Measurements from ENCODE around the gene SEC24B. TPM values are rescaled to one million over a fixed set of nuclear protein-coding genes. Genes with fewer than 3 reads are reported as not detected.
A peak's percentile ranks its signal among the peaks of the same experiment; 100 is the strongest.

The SEC24B gene
- total and polyA plus RNA-seq, 2 donors (not counting 3 experiments of a cell fraction or from before 2014, with no cell fraction given): 35.9 to 46.2 TPM

GRCh38 chr4:109406337-109406931, 27.2 kb upstream of the SEC24B start:
- H3K79me2 ChIP-seq (ENCODE audit: control insufficient read depth, insufficient read depth, low read length): no peaks in the 10 kb centered on the region
- H3K27ac ChIP-seq (ENCODE audit: insufficient read depth, low read depth, low read length): no peak overlapping the region
- H3K9me3 ChIP-seq (replicated peaks; ENCODE audit: control insufficient read depth, insufficient read depth, low read length): no peaks in the 10 kb centered on the region
- CTCF ChIA-PET: interaction anchor here (0.6 to 2.0 kb wide), 55 partner anchors 9 to 1388 kb away, joined by 3 to 30 read pairs (median 4); partner anchors contain the start of gene COL25A1
- no peaks in the 10 kb centered on the region for H3K27me3 ChIP-seq (ENCODE audit: control insufficient read depth in 2 of 2, insufficient read depth in 2 of 2, low read length in 2 of 2)
- no peak overlapping the region for H3K4me3 ChIP-seq (replicated peaks in 1 of 3; ENCODE audit: insufficient read depth in 1 of 3, low read depth in 1 of 3, low read length in 3 of 3)
- H3K36me3 ChIP-seq (ENCODE audit: control insufficient read depth in 2 of 2, extremely low read depth in 1 of 2, insufficient read depth in 2 of 2, low read length in 2 of 2): no peaks in the 10 kb centered on the region
- H3K4me1 ChIP-seq (ENCODE audit: control insufficient read depth, extremely low read depth, insufficient read depth, low read length): no peaks in the 10 kb centered on the region
- no peaks in the 10 kb centered on the region for H3K9me1 ChIP-seq (replicated peaks; ENCODE audit: control insufficient read depth, extremely low read depth, insufficient read depth, low read length)
- H3K9ac ChIP-seq (replicated peaks; ENCODE audit: extremely low read depth, insufficient read depth, low read length): no peak overlapping the region
- H2AFZ ChIP-seq (ENCODE audit: low read depth, low read length): no peak overlapping the region
- TF ChIP-seq, protein P1, sequence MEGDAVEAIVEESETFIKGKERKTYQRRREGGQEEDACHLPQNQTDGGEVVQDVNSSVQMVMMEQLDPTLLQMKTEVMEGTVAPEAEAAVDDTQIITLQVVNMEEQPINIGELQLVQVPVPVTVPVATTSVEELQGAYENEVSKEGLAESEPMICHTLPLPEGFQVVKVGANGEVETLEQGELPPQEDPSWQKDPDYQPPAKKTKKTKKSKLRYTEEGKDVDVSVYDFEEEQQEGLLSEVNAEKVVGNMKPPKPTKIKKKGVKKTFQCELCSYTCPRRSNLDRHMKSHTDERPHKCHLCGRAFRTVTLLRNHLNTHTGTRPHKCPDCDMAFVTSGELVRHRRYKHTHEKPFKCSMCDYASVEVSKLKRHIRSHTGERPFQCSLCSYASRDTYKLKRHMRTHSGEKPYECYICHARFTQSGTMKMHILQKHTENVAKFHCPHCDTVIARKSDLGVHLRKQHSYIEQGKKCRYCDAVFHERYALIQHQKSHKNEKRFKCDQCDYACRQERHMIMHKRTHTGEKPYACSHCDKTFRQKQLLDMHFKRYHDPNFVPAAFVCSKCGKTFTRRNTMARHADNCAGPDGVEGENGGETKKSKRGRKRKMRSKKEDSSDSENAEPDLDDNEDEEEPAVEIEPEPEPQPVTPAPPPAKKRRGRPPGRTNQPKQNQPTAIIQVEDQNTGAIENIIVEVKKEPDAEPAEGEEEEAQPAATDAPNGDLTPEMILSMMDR (IDR thresholded peaks at IDR 0.05; ENCODE audit: extremely low read depth in 1 of 2, insufficient read depth in 1 of 2, low read depth in 1 of 2, low read length in 2 of 2): peak; percentile 51 to 53
- TF ChIP-seq, protein P2, sequence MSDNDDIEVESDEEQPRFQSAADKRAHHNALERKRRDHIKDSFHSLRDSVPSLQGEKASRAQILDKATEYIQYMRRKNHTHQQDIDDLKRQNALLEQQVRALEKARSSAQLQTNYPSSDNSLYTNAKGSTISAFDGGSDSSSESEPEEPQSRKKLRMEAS (IDR thresholded peaks at IDR 0.05; ENCODE audit: insufficient read depth, insufficient read length): no peak
- H4K20me1 ChIP-seq (replicated peaks; ENCODE audit: control insufficient read depth, extremely low read depth, insufficient read depth, low read length): no peaks in the 10 kb centered on the region
- no TSS peak for BruUV-seq (replicated peaks)
- FAIRE-seq (peak; percentile 18), DNase-seq (ENCODE audit: low read depth, low spot score) (peak; percentile 75)
- dilution Hi-C loops (cut with MboI; ENCODE audit: extremely low pct_ligation_motif_present, low sequenced_read_pairs) (no loop called here), intact Hi-C loops (cut with micrococcal nuclease) (loop anchor here (1.0 to 10.0 kb wide), 5 partner anchors 104 to 723 kb away; partner anchors contain the start of gene COL25A1)
- POLR2A ChIA-PET: interaction anchor here (0.7 kb wide), 1 partner anchor 623 kb away, joined by 3 read pairs; no protein-coding TSS in a partner anchor
- H3K4me2 ChIP-seq (ENCODE audit: insufficient read depth, low read length): no peak overlapping the region

GRCh38 chr4:109407027-109407737, 26.4 kb upstream of the SEC24B start:
- BruUV-seq (replicated peaks): no TSS peak
- Histone ChIP-seq H3K4me2 (ENCODE audit: insufficient read depth, low read length) (no peak overlapping the region), H3K27me3 (ENCODE audit: control insufficient read depth in 2 of 2, insufficient read depth in 2 of 2, low read length in 2 of 2) (no peaks in the 10 kb centered on the region), H3K27ac (ENCODE audit: insufficient read depth, low read depth, low read length) (no peak overlapping the region), H3K36me3 (ENCODE audit: control insufficient read depth in 2 of 2, extremely low read depth in 1 of 2, insufficient read depth in 2 of 2, low read length in 2 of 2) (no peaks in the 10 kb centered on the region), H3K9me3 (replicated peaks; ENCODE audit: control insufficient read depth, insufficient read depth, low read length) (no peaks in the 10 kb centered on the region), H3K79me2 (ENCODE audit: control insufficient read depth, insufficient read depth, low read length) (no peaks in the 10 kb centered on the region), H3K4me3 (replicated peaks in 1 of 3; ENCODE audit: insufficient read depth in 1 of 3, low read depth in 1 of 3, low read length in 3 of 3) (no peak overlapping the region), H3K4me1 (ENCODE audit: control insufficient read depth, extremely low read depth, insufficient read depth, low read length) (no peaks in the 10 kb centered on the region), H3K9ac (replicated peaks; ENCODE audit: extremely low read depth, insufficient read depth, low read length) (no peak overlapping the region), H3K9me1 (replicated peaks; ENCODE audit: control insufficient read depth, extremely low read depth, insufficient read depth, low read length) (no peaks in the 10 kb centered on the region), H2AFZ (ENCODE audit: low read depth, low read length) (no peak overlapping the region), H4K20me1 (replicated peaks; ENCODE audit: control insufficient read depth, extremely low read depth, insufficient read depth, low read length) (no peaks in the 10 kb centered on the region)
- TF ChIP-seq GATA2 (IDR thresholded peaks at IDR 0.05; ENCODE audit: insufficient read depth, insufficient read length, low read depth, low read length) (no peak), EZH2 (IDR thresholded peaks at IDR 0.05; ENCODE audit: borderline replicate concordance, low read depth, low read length, severe bottlenecking) (no peak), MYC (IDR thresholded peaks at IDR 0.05; ENCODE audit: low read depth, low read length) (no peak), FOS (IDR thresholded peaks at IDR 0.05; ENCODE audit: borderline replicate concordance, insufficient read depth, low read length) (no peak)
- TF ChIP-seq, protein P1 (IDR thresholded peaks at IDR 0.05; ENCODE audit: extremely low read depth in 1 of 2, insufficient read depth in 1 of 2, low read depth in 1 of 2, low read length in 2 of 2): no peak
- TF ChIP-seq, protein P2 (IDR thresholded peaks at IDR 0.05; ENCODE audit: insufficient read depth, insufficient read length): no peak
- no peak for DNase-seq (ENCODE audit: low read depth, low spot score)
- no peak for FAIRE-seq
- intact Hi-C loops (cut with micrococcal nuclease) (loop anchor here (2.0 to 10.0 kb wide), 3 partner anchors 104 to 530 kb away; partner anchors contain the start of gene COL25A1), dilution Hi-C loops (cut with MboI; ENCODE audit: extremely low pct_ligation_motif_present, low sequenced_read_pairs) (no loop called here)
- CTCF ChIA-PET: interaction anchor here (1.7 kb wide), 1 partner anchor 574 kb away, joined by 8 read pairs; no protein-coding TSS in a partner anchor
- POLR2A ChIA-PET: no interaction called here
